AG09319 (cell line): ENCODE data around the gene PRDM16.

Experiments
- DNase-seq: peaks from one replicate; pipeline ENCODE4 v3.0.0-alpha.2; 2010; ENCODE audit warnings: low read depth; ENCODE audit errors: extremely low read depth
- TF ChIP-seq, protein P1 (sequence below): IDR thresholded peaks from 2 replicates; pipeline ENCODE4 v1.5.1; 2011; ENCODE audit warnings: low read depth, mild to moderate bottlenecking, inconsistent platforms, low read length, moderate library complexity

The PRDM16 gene

DNA sequence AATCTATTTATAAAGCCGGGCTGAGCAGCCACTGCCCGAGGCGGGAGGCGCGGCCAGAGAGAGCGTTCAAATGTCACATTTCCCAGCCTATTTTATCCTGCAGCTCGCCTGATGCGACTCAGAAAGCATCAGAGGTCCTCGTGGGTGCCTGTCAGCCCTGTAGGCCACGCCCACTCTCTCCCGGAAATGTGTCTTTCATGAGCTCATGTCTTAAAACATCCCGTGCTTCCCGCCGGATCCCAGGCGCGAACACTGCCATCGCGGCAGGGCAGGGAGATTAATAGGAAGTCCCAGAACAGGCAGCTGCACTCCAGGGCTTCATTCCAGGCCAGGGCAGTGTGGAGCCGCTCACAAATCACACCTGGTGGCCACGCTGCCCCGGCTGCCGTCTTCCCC, 117.5 kb downstream of the PRDM16 start:
- no peak for DNase-seq
- TF ChIP-seq, protein P1, sequence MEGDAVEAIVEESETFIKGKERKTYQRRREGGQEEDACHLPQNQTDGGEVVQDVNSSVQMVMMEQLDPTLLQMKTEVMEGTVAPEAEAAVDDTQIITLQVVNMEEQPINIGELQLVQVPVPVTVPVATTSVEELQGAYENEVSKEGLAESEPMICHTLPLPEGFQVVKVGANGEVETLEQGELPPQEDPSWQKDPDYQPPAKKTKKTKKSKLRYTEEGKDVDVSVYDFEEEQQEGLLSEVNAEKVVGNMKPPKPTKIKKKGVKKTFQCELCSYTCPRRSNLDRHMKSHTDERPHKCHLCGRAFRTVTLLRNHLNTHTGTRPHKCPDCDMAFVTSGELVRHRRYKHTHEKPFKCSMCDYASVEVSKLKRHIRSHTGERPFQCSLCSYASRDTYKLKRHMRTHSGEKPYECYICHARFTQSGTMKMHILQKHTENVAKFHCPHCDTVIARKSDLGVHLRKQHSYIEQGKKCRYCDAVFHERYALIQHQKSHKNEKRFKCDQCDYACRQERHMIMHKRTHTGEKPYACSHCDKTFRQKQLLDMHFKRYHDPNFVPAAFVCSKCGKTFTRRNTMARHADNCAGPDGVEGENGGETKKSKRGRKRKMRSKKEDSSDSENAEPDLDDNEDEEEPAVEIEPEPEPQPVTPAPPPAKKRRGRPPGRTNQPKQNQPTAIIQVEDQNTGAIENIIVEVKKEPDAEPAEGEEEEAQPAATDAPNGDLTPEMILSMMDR: no peak

DNA sequence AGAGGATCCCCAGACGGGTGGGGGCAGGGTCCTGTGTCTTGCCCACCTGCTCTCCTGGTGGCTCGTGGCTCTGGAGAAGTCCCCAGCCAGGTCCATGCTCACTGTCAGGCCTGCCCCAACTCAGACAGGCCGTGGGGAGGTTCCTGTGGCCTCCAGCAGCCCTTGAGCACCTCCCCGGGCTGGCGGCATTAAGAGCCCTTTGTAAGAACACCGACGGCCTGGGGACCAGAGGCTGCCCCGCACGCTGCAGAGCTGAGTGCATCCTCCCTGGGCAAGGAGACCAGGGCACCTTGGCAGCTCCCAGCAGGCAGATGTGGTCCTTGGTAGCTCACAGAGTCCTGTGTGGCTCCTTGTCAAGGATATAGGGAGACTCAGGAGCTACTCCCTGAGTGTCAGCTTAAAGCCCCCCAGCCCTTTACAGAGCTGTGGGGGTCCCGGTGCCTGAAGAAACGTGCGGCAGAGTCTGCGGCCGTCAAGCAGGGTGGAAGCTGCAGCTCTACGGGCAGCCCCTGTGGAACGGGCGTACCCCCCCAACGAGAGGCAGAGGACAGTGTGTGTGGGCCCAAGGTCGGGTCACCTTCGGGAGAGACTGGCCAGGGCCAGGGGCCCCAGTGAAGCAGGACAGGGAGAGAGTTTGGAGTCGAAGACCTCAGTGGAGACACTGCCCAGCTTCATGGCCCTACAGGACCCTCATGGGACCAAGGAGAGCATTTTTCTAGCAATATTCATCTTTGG, 118.6 kb downstream of the PRDM16 start:
- TF ChIP-seq, protein P1: no peak
- DNase-seq: no peak

DNA sequence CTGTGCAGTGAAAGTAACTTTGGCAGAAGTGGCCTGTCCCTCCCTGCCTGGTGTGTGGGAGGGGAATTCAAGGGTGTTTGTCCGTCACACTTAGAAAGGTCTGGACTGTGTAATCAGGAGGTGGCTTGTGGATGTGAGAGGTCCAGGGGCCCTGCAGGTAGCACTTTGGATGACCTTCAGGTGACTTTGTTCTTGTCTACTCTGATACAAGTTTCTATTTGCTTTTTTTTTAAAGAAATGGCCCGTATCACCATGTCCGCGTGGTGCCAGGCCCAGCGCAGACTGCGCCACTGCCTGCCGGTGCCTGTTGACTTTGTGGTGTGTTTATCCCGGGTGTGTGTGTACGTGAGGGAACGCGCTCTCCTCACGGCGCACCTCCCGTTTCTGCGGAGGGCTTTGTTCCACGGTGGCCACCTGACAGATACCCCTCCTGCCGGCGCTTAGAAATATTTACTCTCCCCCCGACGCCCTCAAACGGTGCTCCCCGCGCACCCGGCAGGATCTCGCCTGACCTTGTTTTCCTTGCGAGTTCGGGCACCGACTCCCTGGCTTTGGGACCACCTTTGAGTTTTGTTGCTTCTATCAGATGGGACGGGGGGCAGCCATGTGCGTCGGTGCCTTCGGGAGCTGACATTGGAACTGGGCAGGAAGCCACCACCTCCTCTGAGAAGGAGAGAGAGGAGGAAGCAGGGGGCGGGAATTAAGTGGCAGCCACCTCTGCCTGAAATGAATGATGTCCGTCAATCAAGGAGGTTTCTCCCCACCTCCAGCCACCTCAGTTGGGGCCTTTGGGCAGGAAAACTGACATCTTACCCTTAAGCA, 119.4 kb downstream of the PRDM16 start:
- no peak for DNase-seq
- TF ChIP-seq, protein P1: no peak

DNA sequence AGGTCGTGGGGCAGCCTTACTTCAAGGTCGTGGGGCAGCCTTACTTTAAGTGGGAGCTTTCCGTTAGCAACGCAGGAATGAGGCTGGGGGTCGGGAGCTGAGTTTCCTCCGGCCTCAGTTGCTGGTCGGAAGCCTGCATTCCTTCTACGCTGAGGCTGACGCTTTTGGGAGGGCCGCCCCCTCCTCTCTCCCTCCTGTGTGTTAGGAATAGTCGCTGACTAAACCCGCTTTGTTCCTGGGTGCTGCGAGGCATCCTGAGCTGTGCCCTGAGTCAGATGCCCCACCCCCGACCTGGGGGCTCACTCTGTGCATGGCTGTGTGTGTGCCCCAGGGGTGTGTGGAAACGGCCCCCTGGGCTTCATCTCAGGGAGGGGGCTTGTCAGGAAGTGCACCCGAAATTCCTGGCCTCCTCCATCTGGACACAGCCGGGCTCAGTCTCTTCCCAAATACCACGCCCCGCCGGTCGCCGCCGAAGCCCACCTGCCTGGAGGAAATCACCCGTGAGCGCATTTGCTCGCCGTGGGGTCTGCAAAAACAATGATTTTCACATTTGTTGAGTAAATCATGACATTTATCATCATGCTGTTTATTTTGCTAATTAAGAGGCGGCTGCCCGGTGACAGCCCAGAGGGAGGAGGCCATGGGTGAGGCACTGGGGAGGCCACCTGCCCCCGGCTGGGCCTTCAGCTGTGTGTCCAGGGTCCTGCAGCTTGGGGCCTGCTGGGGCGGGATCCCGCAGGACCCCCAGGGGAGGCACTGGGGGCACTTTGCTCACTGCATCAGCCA, 121.4 kb downstream of the PRDM16 start:
- TF ChIP-seq, protein P1: no peak
- DNase-seq: no peak

DNA sequence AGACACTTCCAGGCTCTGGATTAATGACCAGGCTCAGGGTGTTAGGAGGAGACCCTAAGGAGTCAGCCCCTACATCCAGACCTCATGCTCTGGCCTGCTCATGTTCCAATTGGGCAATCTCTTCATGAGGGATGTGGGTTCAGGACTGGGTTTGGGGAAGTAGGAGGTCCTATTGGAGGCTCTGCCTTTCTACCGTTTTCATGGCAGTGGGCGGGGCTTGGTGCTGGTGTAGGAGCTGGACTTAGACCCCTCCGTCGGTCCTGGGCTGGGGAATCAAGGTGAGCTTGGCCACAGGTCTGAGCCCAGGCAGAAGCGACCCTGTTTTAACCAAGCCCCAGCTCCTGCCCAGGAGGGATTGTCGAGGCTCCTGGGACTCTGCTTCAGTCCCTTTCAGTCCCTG, 123.4 kb downstream of the PRDM16 start:
- no peak for DNase-seq
- TF ChIP-seq, protein P1: no peak

DNA sequence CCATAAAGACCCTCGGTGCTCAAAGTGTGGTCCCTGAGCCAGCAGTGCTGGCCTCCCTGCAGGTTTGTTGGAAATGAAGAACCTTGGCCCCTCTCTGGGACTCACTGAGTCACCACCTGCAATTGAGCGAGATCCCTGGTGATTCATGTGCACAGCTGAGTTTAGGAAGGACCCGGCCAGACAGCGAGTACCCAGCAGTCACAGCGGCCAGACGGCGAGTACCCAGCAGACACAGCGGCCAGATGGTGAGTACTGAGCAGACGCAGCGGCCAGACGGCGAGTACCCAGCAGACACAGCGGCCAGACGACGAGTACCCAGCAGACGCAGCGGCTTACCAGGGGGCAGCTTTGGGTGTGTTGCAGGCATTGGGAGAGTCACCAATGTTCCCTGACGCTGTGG, 123.8 kb downstream of the PRDM16 start:
- DNase-seq: no peak
- TF ChIP-seq, protein P1: no peak

DNA sequence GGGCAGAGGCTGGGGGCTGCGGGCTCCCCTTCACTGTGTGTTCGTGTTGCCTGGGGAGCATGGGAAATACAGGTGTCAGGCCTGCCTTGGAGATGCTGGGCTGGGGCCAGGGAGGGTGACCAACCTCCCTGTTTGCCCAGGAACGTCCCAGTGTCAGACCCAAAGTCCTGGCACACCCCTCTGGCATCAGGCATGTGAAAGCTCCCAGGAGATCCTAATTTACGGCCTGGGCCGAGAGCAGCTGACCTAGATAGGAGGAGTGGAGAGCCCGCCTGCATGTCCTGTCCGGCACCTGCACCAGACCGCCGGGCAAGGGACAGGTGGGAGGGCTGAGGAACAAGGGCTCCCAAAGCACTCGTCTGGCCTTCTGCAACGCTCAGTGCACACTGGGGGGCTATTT, 124.8 kb downstream of the PRDM16 start:
- TF ChIP-seq, protein P1: no peak

More for the DNA sequence above, 124.8 kb downstream of the PRDM16 start:
- DNase-seq: no peak
